HepG2 (cell line): ENCODE results near the gene SPRED3. TPM values are rescaled to one million over a fixed set of nuclear protein-coding genes. Genes with fewer than 3 reads are reported as not detected.

Experiments
- ATAC-seq: fragments of 200-7000 bp; cut with Tn5 transposase; 3 replicates; pipeline ENCODE4 v1.9.1; 2020; ENCODE audit warnings: mild to moderate bottlenecking, moderate library complexity
- BruUV-seq: library from RNA; stranded (reverse); fragments of 400-500 nt; replicated peaks from 2 replicates; lab custom pipeline; 2021; lab: Mats Ljungman, UMichigan
- CTCF ChIA-PET: fragments of 300-600 bp; formaldehyde crosslinking; extraction: SDS; loops from one replicate; lab custom pipeline; 2021; ENCODE audit warnings: low total read pairs, inconsistent platforms, low intra/inter-chr PET ratio; lab: Yijun Ruan, JAX
- POLR2A ChIA-PET: fragments of 350-600 bp; sonication (Branson Sonifier 250); formaldehyde crosslinking; loops from one replicate; lab custom pipeline; 2020; ENCODE audit warnings: antibody characterized with exemption, inconsistent platforms; lab: Yijun Ruan, JAX
- DNase-seq: peaks from one replicate; pipeline ENCODE4 v3.0.0-alpha.2; 2015; ENCODE audit warnings: low spot score
- FAIRE-seq: peaks from 3 replicates; lab custom pipeline; 2011; peaks lifted over from hg19 to GRCh38; lab: Jason Lieb, UNC
- H2AFZ ChIP-seq: one replicate; pipeline ENCODE4 v1.6.1; 2011; ENCODE audit warnings: low read length, inconsistent platforms
- H3K27ac ChIP-seq: fragments of 300-600 bp; 3 replicates; pipeline ENCODE4 v1.8.0; 2011; ENCODE audit warnings: mixed run types, mild to moderate bottlenecking, mixed read lengths, low read length, inconsistent platforms; ENCODE audit not compliant: insufficient read depth; ENCODE audit errors: extremely low read length
- H3K27me3 ChIP-seq, 2 experiments: fragments of 200-600 bp in 1 of 2; 2 replicates in 1 of 2; 3 replicates in 1 of 2; pipeline versions ENCODE4 v1.6.0 to v1.8.0; 2011; ENCODE audit warnings: low read length in 2 of 2, mild to moderate bottlenecking in 2 of 2, moderate library complexity in 2 of 2, inconsistent platforms in 1 of 2; ENCODE audit not compliant: insufficient read depth in 2 of 2, control insufficient read depth in 1 of 2
- H3K36me3 ChIP-seq, 2 experiments: fragments of 200-600 bp in 1 of 2; replicated peaks in 1 of 2; 2 replicates in 1 of 2; 3 replicates in 1 of 2; pipeline versions ENCODE4 v1.5.1 to v1.8.0; 2011; ENCODE audit warnings: low read length in 2 of 2, inconsistent platforms in 1 of 2; ENCODE audit not compliant: insufficient read depth in 2 of 2, control insufficient read depth in 1 of 2
- H3K4me1 ChIP-seq: 2 replicates; pipeline ENCODE4 v1.5.1; 2012; ENCODE audit warnings: low read length, inconsistent platforms; ENCODE audit not compliant: insufficient read depth
- H3K4me2 ChIP-seq: 2 replicates; pipeline ENCODE4 v1.6.0; 2011; ENCODE audit warnings: low read depth, low read length, inconsistent platforms
- H3K4me3 ChIP-seq, 3 experiments: fragments of 200-600 bp in 1 of 3; sonication (generic), shearing (Covaris generic) in 1 of 3; replicated peaks in 1 of 3; 2 replicates each; pipeline ENCODE4 v1.5.1; 2011 to 2016; ENCODE audit warnings: low read length in 3 of 3, inconsistent platforms in 2 of 3, low read depth in 2 of 3, mild to moderate bottlenecking in 2 of 3, control low read depth in 1 of 3, mixed read lengths in 1 of 3; ENCODE audit not compliant: insufficient read depth in 1 of 3
- H3K79me2 ChIP-seq: one replicate; pipeline ENCODE4 v1.6.1; 2011; ENCODE audit warnings: low read length, inconsistent platforms; ENCODE audit not compliant: insufficient read depth
- H3K9ac ChIP-seq: 2 replicates; pipeline ENCODE4 v1.6.0; 2011; ENCODE audit warnings: mild to moderate bottlenecking, low read depth, low read length, inconsistent platforms; ENCODE audit not compliant: insufficient read depth
- H3K9me3 ChIP-seq: 2 replicates; pipeline ENCODE4 v1.5.1; 2012; ENCODE audit warnings: mild to moderate bottlenecking, low read length
- H4K20me1 ChIP-seq: 2 replicates; pipeline ENCODE4 v1.6.0; 2011; ENCODE audit warnings: inconsistent platforms, mild to moderate bottlenecking, low read length, moderate library complexity; ENCODE audit not compliant: insufficient read depth
- AHR ChIP-seq: IDR thresholded peaks from 2 replicates; pipeline ENCODE4 v1.6.1; 2018; ENCODE audit warnings: missing genetic modification reagents, missing compliant biosample characterization
- DNMT3B ChIP-seq: conservative IDR thresholded peaks from 2 replicates; pipeline ENCODE4 v1.6.1; 2016; ENCODE audit warnings: missing biosample characterization, control low read depth
- EED ChIP-seq: sonication (generic); formaldehyde crosslinking; IDR thresholded peaks from 2 replicates; pipeline ENCODE4 v1.5.0; 2020; ENCODE audit warnings: mild to moderate bottlenecking, missing genetic modification reagents
- ELF1 ChIP-seq: sonication (generic); formaldehyde crosslinking; IDR thresholded peaks from 2 replicates; pipeline ENCODE4 v1.4.0; 2020; ENCODE audit warnings: missing genetic modification reagents
- EZH2 ChIP-seq: conservative IDR thresholded peaks from 2 replicates; pipeline ENCODE4 v1.6.1; 2012; ENCODE audit warnings: mild to moderate bottlenecking, low read depth, low read length, moderate library complexity
- FOSL2 ChIP-seq: sonication (generic); formaldehyde crosslinking; IDR thresholded peaks from 2 replicates; pipeline ENCODE4 v1.4.0; 2020; ENCODE audit warnings: missing genetic modification reagents
- FOXP4 ChIP-seq: sonication (generic); formaldehyde crosslinking; IDR thresholded peaks from 2 replicates; pipeline ENCODE4 v1.4.0; 2020; ENCODE audit warnings: missing genetic modification reagents
- GATAD1 ChIP-seq: IDR thresholded peaks from 2 replicates; pipeline ENCODE4 v1.6.1; 2016; ENCODE audit warnings: missing genetic modification reagents, missing compliant biosample characterization
- HHEX ChIP-seq: IDR thresholded peaks from 2 replicates; pipeline ENCODE4 v1.6.1; 2016; ENCODE audit warnings: control low read depth
- HOXA5 ChIP-seq: sonication (generic); formaldehyde crosslinking; IDR thresholded peaks from 2 replicates; pipeline ENCODE4 v1.4.0; 2020; ENCODE audit warnings: missing genetic modification reagents
- IKZF1 ChIP-seq: fragments of 450-650 bp; IDR thresholded peaks from 2 replicates; pipeline ENCODE4 v1.7.1; 2016
- KLF16 ChIP-seq, 2 experiments: sonication (generic) in 1 of 2; formaldehyde crosslinking in 1 of 2; IDR thresholded peaks; 2 replicates each; pipeline versions ENCODE4 v1.6.1 to v1.8.0; 2016 to 2023; ENCODE audit warnings: missing genetic modification reagents in 2 of 2, missing compliant biosample characterization in 1 of 2
- MAX ChIP-seq: IDR thresholded peaks from 2 replicates; pipeline ENCODE4 v1.6.1; 2012; ENCODE audit warnings: inconsistent platforms
- MIER3 ChIP-seq: IDR thresholded peaks from 2 replicates; pipeline ENCODE4 v1.6.1; 2016; ENCODE audit warnings: missing compliant biosample characterization, borderline replicate concordance
- MXI1 ChIP-seq: IDR thresholded peaks from 3 replicates; pipeline ENCODE4 v1.6.1; 2012; ENCODE audit warnings: low read depth, low read length, inconsistent platforms, borderline replicate concordance
- PATZ1 ChIP-seq: sonication (generic); formaldehyde crosslinking; IDR thresholded peaks from 2 replicates; pipeline ENCODE4 v1.4.0; 2020; ENCODE audit warnings: missing genetic modification reagents
- SALL2 ChIP-seq: sonication (generic); formaldehyde crosslinking; IDR thresholded peaks from 2 replicates; pipeline ENCODE4 v1.8.1; 2023; ENCODE audit warnings: mild to moderate bottlenecking, missing genetic modification reagents, inconsistent platforms
- SAP130 ChIP-seq: IDR thresholded peaks from 2 replicates; pipeline ENCODE4 v1.6.1; 2016; ENCODE audit warnings: low read depth
- THYN1 ChIP-seq: sonication (generic); formaldehyde crosslinking; IDR thresholded peaks from 2 replicates; pipeline ENCODE4 v1.8.1; 2023; ENCODE audit warnings: low read depth, mild to moderate bottlenecking, moderate library complexity, missing genetic modification reagents, borderline replicate concordance
- ZBTB20 ChIP-seq: sonication (generic); formaldehyde crosslinking; IDR thresholded peaks from 2 replicates; pipeline ENCODE4 v1.8.1; 2023; ENCODE audit warnings: missing genetic modification reagents, low read depth, mild to moderate bottlenecking, borderline replicate concordance
- ZNF292 ChIP-seq: sonication (generic); formaldehyde crosslinking; IDR thresholded peaks from 2 replicates; pipeline ENCODE4 v1.8.1; 2022; ENCODE audit warnings: mild to moderate bottlenecking, low read depth, missing genetic modification reagents, borderline replicate concordance
- ZNF44 ChIP-seq: sonication (generic); formaldehyde crosslinking; IDR thresholded peaks from 2 replicates; pipeline ENCODE4 v1.5.1; 2020; ENCODE audit warnings: mild to moderate bottlenecking, missing genetic modification reagents
- ZNF460 ChIP-seq: sonication (generic); formaldehyde crosslinking; IDR thresholded peaks from 2 replicates; pipeline ENCODE4 v1.5.1; 2020; ENCODE audit warnings: missing genetic modification reagents, mild to moderate bottlenecking, borderline replicate concordance
- ZSCAN31 ChIP-seq: sonication (generic); formaldehyde crosslinking; IDR thresholded peaks from 2 replicates; pipeline ENCODE4 v1.5.0; 2020; ENCODE audit warnings: low read depth, mild to moderate bottlenecking, missing genetic modification reagents
- WGBS: methylation state at CpG from one replicate; pipeline ENCODE4 v1.1.6; 2017; ENCODE audit warnings: low lambda C conversion rate; 5-methylcytosine and 5-hydroxymethylcytosine counted together
- in situ Hi-C: cut with HindIII; loops from 2 replicates; pipeline ENCODE4 v1.10.0; 2017; ENCODE audit warnings: low pct_unique_long_range_greater_than_20kb; ENCODE audit not compliant: extremely low pct_ligation_motif_present
- intact Hi-C: fragments of 100-400 bp; cut with micrococcal nuclease; formaldehyde crosslinking; loops from one replicate; pipeline ENCODE4 v1.10.0; 2022; ENCODE audit not compliant: unreplicated experiment
- polyA plus RNA-seq, 8 experiments: library from polyadenylated mRNA; depleted of rRNA in 3 of 8; stranded (reverse) in 7 of 8; unstranded in 1 of 8; fragments of >200 nt; fragmentation: Illumina TruSeq in 4 of 8; extraction: Trizol in 4 of 8; gene quantifications; 2 replicates each; pipeline versions ENCODE4 v1.2.1 to v1.2.3, GENCODE V29; 2011 to 2016; ENCODE audit warnings: low read depth in 4 of 8, missing spikeins in 1 of 8, mixed read lengths in 1 of 8; ENCODE audit not compliant: insufficient read depth in 1 of 8
- total RNA-seq, 5 experiments: library from RNA; depleted of rRNA; stranded (reverse); fragments of >200 nt; fragmentation: Illumina TruSeq; extraction: Trizol; gene quantifications; 2 replicates each; pipeline ENCODE4 v1.2.3, GENCODE V29; 2016; ENCODE audit warnings: low read depth in 1 of 5

SPRED3 gene
- total and polyA plus RNA-seq, 2 of the 13 experiments (the other 11 are each of a cell fraction or from before 2014, with no cell fraction given), result 0.15 to 0.17 TPM

- in situ Hi-C loops (no loop called here), intact Hi-C loops (no loop called here)
- H4K20me1 ChIP-seq, result no peaks in the 10 kb centered on the region
- ChIA-PET POLR2A (interaction anchor here (0.8 kb wide), 1 partner anchor 10 kb away, joined by 3 read pairs; the partner anchor contains the start of gene FAM98C), CTCF (no interaction called here)
- no peak overlapping the region for H3K27ac ChIP-seq
- FAIRE-seq (peak; percentile 23), DNase-seq (peak; percentile 58), ATAC-seq (no peak)
- no peak overlapping the region for H3K4me3 ChIP-seq
- no peak overlapping the region for H2AFZ ChIP-seq
- peaks cover 3 to 51% of the 10 kb centered on the region in 2 experiments; a peak in 3 of 5 replicates for H3K27me3 ChIP-seq
- peaks cover 41% of the 10 kb centered on the region for H3K4me1 ChIP-seq
- no peaks in the 10 kb centered on the region for H3K36me3 ChIP-seq
- H3K4me2 ChIP-seq, result no peak overlapping the region
- BruUV-seq, result no TSS peak
- 22% methylated on average over 6 of the region's 6 CpGs for WGBS
- H3K9me3 ChIP-seq, result no peaks in the 10 kb centered on the region
- H3K79me2 ChIP-seq, result no peaks in the 10 kb centered on the region
- H3K9ac ChIP-seq, result no peak overlapping the region
- TF ChIP-seq FOSL2 (CRISPR knock-in tag), result peak; percentile 58; the same call in 1 of the 2 replicates
- TF ChIP-seq KLF16 (CRISPR knock-in tag; IDR thresholded peaks at IDR 0.05), result no peak
- no peak for TF ChIP-seq GATAD1 (CRISPR knock-in tag)
- no peak for TF ChIP-seq ELF1 (CRISPR knock-in tag)
- no peak for TF ChIP-seq HOXA5 (CRISPR knock-in tag)
- TF ChIP-seq MAX, result 0 out of 2 replicates have a peak, but pooled peaks have one; percentile 41
- TF ChIP-seq ZSCAN31 (CRISPR knock-in tag), result no peak
- TF ChIP-seq ZNF44, result no peak
- TF ChIP-seq AHR, result no peak
- TF ChIP-seq SAP130 (CRISPR knock-in tag), result 0 out of 2 replicates have a peak, but pooled peaks have one; percentile 18
- TF ChIP-seq PATZ1 (CRISPR knock-in tag), result peak; percentile 47; the same call in 1 of the 2 replicates
- TF ChIP-seq EED, result no peak
- TF ChIP-seq EZH2, result no peak
- TF ChIP-seq MIER3 (CRISPR knock-in tag), result no peak
- TF ChIP-seq IKZF1, result no peak
- no peak for TF ChIP-seq FOXP4 (CRISPR knock-in tag)
- no peak for TF ChIP-seq THYN1
- no peak for TF ChIP-seq SALL2
- TF ChIP-seq MXI1, result peak; percentile 47; the same call in 1 of the 3 replicates
- 0 out of 2 replicates have a peak, but pooled peaks have one; percentile 45 for TF ChIP-seq DNMT3B (CRISPR knock-in tag)
- TF ChIP-seq ZBTB20 (CRISPR knock-in tag), result no peak
- no peak for TF ChIP-seq HHEX
- no peak for TF ChIP-seq ZNF460
- TF ChIP-seq ZNF292 (CRISPR knock-in tag), result no peak
These were observed 4.3 kb downstream of the SPRED3 start for GRCh38 chr19:38392707-38393308.
